ENCODE measurements around the gene RTF1.

RTF1 gene

DNA sequence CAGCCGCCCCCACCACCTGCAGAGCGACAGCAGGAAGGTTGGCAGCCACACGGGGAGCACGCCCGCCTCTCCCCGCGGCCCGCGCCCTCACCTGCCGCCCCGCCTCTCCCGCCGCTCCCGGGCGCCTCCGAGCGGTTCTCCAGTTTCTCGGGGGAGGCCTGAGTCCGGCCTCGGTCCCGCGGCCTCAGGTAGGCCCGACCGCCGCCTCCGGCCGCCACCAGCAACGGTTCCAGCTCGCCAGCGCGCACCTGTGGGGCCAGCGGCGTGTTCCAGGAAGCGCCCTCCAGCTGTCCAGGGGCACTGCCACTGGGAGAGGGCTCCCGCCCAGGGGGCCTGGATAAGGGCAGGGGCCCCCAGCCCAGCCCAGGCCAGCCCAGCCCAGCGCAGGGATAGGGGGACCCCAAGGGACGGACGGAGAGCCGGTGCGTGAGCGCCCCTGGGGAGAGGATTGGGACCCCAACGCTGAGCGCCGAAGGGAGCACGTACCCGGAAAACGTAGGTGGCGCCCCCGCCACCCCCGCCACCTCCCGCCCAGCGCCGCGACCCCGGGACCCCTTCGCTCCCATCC, 94.5 kb downstream of the RTF1 start:
- H3K27me3 Mint-ChIP-seq (ENCODE audit: low read depth), result peaks cover 82% of the 10 kb centered on the region
- no peaks in the 10 kb centered on the region for H3K9me3 Mint-ChIP-seq
- H3K4me1 Mint-ChIP-seq, result peaks cover 8% of the 10 kb centered on the region
- TF ChIP-seq, protein P1, sequence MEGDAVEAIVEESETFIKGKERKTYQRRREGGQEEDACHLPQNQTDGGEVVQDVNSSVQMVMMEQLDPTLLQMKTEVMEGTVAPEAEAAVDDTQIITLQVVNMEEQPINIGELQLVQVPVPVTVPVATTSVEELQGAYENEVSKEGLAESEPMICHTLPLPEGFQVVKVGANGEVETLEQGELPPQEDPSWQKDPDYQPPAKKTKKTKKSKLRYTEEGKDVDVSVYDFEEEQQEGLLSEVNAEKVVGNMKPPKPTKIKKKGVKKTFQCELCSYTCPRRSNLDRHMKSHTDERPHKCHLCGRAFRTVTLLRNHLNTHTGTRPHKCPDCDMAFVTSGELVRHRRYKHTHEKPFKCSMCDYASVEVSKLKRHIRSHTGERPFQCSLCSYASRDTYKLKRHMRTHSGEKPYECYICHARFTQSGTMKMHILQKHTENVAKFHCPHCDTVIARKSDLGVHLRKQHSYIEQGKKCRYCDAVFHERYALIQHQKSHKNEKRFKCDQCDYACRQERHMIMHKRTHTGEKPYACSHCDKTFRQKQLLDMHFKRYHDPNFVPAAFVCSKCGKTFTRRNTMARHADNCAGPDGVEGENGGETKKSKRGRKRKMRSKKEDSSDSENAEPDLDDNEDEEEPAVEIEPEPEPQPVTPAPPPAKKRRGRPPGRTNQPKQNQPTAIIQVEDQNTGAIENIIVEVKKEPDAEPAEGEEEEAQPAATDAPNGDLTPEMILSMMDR (IDR thresholded peaks at IDR 0.05; ENCODE audit: unreplicated experiment in 3 of 3), result no peak
- H3K4me3 Mint-ChIP-seq, result no peak overlapping the region
- H3K27ac Mint-ChIP-seq, result no peak overlapping the region
- peaks cover 3% of the 10 kb centered on the region for H3K36me3 Mint-ChIP-seq (ENCODE audit: low read depth)

DNA sequence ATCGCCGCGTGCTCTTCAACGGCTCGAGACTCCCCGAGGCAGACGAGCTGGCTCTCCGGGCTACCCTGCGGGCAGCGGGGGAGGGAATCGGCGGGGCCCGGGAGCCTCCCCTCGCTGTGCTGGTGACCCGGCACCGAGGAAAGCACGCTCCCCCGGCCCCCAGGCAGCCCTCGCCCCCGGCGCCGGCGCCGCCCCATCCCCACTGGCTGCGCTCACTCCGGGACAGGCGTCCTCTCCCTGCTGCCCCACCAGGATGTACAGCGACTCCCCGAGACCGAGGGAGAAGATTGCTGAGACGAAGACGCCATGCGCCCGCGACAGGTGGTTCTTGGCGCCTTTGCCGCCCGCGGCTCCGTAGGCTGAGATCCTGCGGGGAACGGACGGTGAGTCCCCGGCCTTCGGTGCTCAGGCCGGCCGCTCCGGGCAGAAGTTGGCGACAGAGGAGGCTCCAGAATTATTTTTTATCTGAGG, 95.0 kb downstream of the RTF1 start:
- H3K4me1 Mint-ChIP-seq, result peaks cover 8% of the 10 kb centered on the region
- no peaks in the 10 kb centered on the region for H3K9me3 Mint-ChIP-seq
- H3K36me3 Mint-ChIP-seq (ENCODE audit: low read depth), result peaks cover 9% of the 10 kb centered on the region

DNA sequence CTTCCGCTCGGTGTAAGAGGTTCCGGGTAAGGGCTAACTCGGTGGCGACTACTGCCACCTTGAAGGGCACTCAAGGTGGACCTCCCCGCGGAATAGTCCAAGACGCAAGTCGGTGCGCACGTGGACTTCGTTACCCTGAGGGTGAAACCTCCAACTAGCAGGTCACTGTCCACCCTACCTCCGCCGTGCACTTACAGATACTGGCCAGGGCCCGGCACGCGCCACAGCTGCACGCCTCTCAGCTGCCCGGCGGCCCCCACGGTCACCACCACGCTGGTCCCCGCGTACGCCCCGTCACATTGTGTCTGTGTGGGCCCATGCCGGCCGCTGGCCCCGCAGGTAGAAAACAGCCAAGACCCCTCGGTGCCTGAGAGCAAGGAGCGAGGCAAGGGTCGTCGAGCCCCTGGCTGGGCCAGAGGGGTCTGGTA, 95.6 kb downstream of the RTF1 start:
- H3K27ac Mint-ChIP-seq, result no peak overlapping the region
- peaks cover 81% of the 10 kb centered on the region for H3K27me3 Mint-ChIP-seq (ENCODE audit: low read depth)
- H3K9me3 Mint-ChIP-seq, result no peaks in the 10 kb centered on the region
- peak overlapping the region; percentile 77 to 84 (median 82) for H3K4me3 Mint-ChIP-seq
- peaks cover 8% of the 10 kb centered on the region for H3K4me1 Mint-ChIP-seq
- TF ChIP-seq, protein P1 (IDR thresholded peaks at IDR 0.05; ENCODE audit: unreplicated experiment in 3 of 3), result no peak
- H3K36me3 Mint-ChIP-seq (ENCODE audit: low read depth), result peaks cover 15% of the 10 kb centered on the region

More for the DNA sequence above, 95.0 kb downstream of the RTF1 start:
- H3K27me3 Mint-ChIP-seq (ENCODE audit: low read depth), result peaks cover 82% of the 10 kb centered on the region
- peak overlapping the region; percentile 65 to 84 (median 77) for H3K4me3 Mint-ChIP-seq
- TF ChIP-seq, protein P1 (IDR thresholded peaks at IDR 0.05; ENCODE audit: unreplicated experiment in 3 of 3), result no peak
- H3K27ac Mint-ChIP-seq, result no peak overlapping the region

DNA sequence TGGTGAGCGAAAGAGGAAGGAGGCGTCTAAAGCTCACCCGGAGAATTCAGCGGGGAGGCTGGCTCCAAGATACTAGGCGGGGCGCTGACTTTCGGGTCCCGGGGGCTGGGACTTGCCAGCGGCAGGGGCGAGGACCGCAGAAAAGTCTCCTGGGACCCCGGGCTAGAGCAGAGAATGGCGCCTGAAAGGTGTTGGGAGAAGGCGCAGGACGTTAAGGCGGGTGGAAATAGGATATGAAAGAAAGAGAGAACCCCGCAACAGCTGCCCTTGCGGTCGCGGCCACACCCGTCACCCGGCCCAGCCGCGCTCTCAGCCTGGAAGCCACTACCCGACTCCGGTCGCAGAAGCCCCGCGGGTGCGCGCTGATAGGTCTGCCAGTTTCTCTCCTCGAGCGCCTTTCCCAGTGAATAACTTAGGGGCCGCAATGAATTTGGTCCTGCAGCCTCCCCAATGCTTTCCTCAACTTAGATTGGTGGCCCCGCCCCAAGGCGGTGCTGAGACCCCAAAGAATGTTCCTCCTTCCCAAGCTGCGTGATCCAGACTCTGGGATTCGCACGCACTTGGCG, 96.1 kb downstream of the RTF1 start:
- Mint-ChIP-seq H3K27me3 (ENCODE audit: low read depth) (peaks cover 77% of the 10 kb centered on the region), H3K4me3 (peak overlapping the region; percentile 77 to 84 (median 82)), H3K27ac (no peak overlapping the region), H3K9me3 (no peaks in the 10 kb centered on the region), H3K36me3 (ENCODE audit: low read depth) (peaks cover 18% of the 10 kb centered on the region), H3K4me1 (peaks cover 8% of the 10 kb centered on the region)
- TF ChIP-seq, protein P1 (IDR thresholded peaks at IDR 0.05; ENCODE audit: unreplicated experiment in 3 of 3), result no peak

DNA sequence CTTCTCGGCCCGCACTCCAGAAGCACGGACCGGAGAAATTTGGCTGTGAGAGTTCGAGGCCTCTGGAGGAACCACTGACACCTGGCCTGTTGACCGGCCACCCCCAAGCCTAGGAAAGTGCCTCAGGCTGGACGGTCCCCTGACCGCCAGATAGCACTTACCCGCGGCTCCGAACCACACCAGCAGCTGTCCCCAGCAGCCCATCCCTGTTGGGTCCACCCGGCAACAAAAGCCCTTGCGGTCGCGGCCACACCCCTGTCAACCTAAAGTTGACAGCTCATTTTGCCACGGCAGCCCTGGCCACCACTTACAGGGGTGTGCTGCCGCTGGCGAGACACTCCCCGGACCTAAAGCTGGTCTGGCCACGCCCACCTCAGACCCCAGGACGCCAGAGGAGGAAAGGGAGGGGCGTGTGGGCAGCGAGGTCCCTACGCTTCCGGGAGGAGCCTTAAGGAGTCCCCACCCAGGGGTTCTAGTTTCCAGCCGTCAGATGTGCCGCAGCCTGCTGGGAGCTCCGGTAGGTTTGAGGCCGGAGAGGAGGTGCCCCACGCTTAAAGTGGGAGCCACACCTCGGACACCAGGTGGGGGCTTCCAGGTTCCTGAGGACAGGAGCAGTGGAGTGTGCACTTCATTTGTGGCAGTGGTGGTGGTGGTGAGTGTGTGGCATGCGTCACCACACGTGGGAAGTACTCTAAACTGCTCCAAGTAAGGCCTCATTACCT, 96.8 kb downstream of the RTF1 start, which contains the start of gene LTK:
Gene LTK (minus strand): TSS at position 322 of the 722 bp plus-strand sequence. CDS start 118 bp downstream, at position 204.
- peak within 1 kb of the TSS; percentile 77 to 84 (median 82) for H3K4me3 Mint-ChIP-seq
- H3K4me1 Mint-ChIP-seq, result peaks cover 8% of the 10 kb centered on the region
- TF ChIP-seq, protein P1 (IDR thresholded peaks at IDR 0.05; ENCODE audit: unreplicated experiment in 3 of 3), result no peak
- peaks cover 71% of the 10 kb centered on the region for H3K27me3 Mint-ChIP-seq (ENCODE audit: low read depth)
- H3K36me3 Mint-ChIP-seq (ENCODE audit: low read depth), result peaks cover 21% of the 10 kb centered on the region
- H3K27ac Mint-ChIP-seq, result no peak within 1 kb of the TSS
- no peaks in the 10 kb centered on the region for H3K9me3 Mint-ChIP-seq
